Peyer's patch (tissue), 4 donors: ENCODE results near the gene NIN. TPM values are rescaled to one million over a fixed set of nuclear protein-coding genes. Genes with fewer than 3 reads are reported as not detected.

ENCODE experiments used
- DNase-seq, 3 donors: peaks; one replicate each; pipeline ENCODE4 v3.0.0-alpha.2; 2017 to 2019
- H3K27ac ChIP-seq, 4 donors: fragments of 200-600 bp; sonication (generic); one replicate each; pipeline ENCODE4 v1.5.1; 2016 to 2019
- H3K27me3 ChIP-seq, 2 donors: fragments of 200-600 bp; sonication (generic); one replicate each; pipeline ENCODE4 v1.5.1; 2019
- H3K36me3 ChIP-seq, 3 donors: fragments of 200-600 bp; sonication (generic); one replicate each; pipeline ENCODE4 v1.5.1; 2016 to 2019
- H3K4me1 ChIP-seq, 4 donors: fragments of 200-600 bp; sonication (generic); one replicate each; pipeline ENCODE4 v1.5.1; 2016 to 2019
- H3K4me3 ChIP-seq, 4 donors: fragments of 200-600 bp; sonication (generic); 1 replicate in 3 of 4; 2 replicates in 1 of 4; pipeline ENCODE4 v1.5.1; 2016 to 2019; ENCODE audit warnings: mild to moderate bottlenecking in 1 of 4
- H3K9me3 ChIP-seq, 4 donors: fragments of 200-600 bp; sonication (generic); one replicate each; pipeline ENCODE4 v1.5.1; 2016 to 2019; ENCODE audit warnings: mild to moderate bottlenecking in 1 of 4
- CTCF ChIP-seq, 6 experiments: fragments of 450-650 bp in 4 of 6; fragments of 200-600 bp in 2 of 6; sonication (generic) in 1 of 6; IDR thresholded peaks; one replicate each; pipeline ENCODE4 v1.5.1; 2017 to 2019; ENCODE audit warnings: antibody characterized with exemption in 6 of 6, mild to moderate bottlenecking in 3 of 6, moderate library complexity in 1 of 6
- POLR2A ChIP-seq, 2 donors: fragments of 450-650 bp; IDR thresholded peaks; one replicate each; pipeline ENCODE4 v1.5.1; 2017; ENCODE audit warnings: antibody characterized with exemption in 2 of 2, mild to moderate bottlenecking in 2 of 2, moderate library complexity in 2 of 2
- total RNA-seq, 4 donors: library from RNA; depleted of rRNA; stranded (reverse); fragments of >200 nt; gene quantifications; one replicate each; pipeline ENCODE4 v1.1.0, GENCODE V29; 2016

The NIN gene
- total RNA-seq, 4 donors from 2014 or later, result 13.8 to 151 (median 21.5) TPM

GRCh38 chr14:50736932-50737419, 94.0 kb downstream of the NIN start:
- H3K27ac ChIP-seq, result no peak overlapping the region
- H3K9me3 ChIP-seq, result no peaks in the 10 kb centered on the region
- peaks cover 0 to 66% (median 0%) of the 10 kb centered on the region in 3 donors for H3K36me3 ChIP-seq
- no peak for DNase-seq
- TF ChIP-seq POLR2A (IDR thresholded peaks at IDR 0.05), result no peak
- TF ChIP-seq CTCF (IDR thresholded peaks at IDR 0.05), result no peak
- H3K27me3 ChIP-seq, result no peaks in the 10 kb centered on the region
- H3K4me3 ChIP-seq, result no peak overlapping the region
- no peaks in the 10 kb centered on the region for H3K4me1 ChIP-seq

- no peaks in the 10 kb centered on the region for H3K4me1 ChIP-seq
- H3K27me3 ChIP-seq, result no peaks in the 10 kb centered on the region
- DNase-seq, result no peak
- no peak for TF ChIP-seq POLR2A (IDR thresholded peaks at IDR 0.05)
- TF ChIP-seq CTCF (IDR thresholded peaks at IDR 0.05), result no peak
- H3K27ac ChIP-seq, result no peak overlapping the region
- peaks cover 0 to 64% (median 0%) of the 10 kb centered on the region in 3 donors for H3K36me3 ChIP-seq
- no peaks in the 10 kb centered on the region for H3K9me3 ChIP-seq
- no peak overlapping the region for H3K4me3 ChIP-seq
Measured at GRCh38 chr14:50734950-50735695, 95.8 kb downstream of the NIN start.

- H3K4me1 ChIP-seq, result no peaks in the 10 kb centered on the region
- TF ChIP-seq CTCF (IDR thresholded peaks at IDR 0.05) (no peak), POLR2A (IDR thresholded peaks at IDR 0.05) (no peak)
- H3K9me3 ChIP-seq, result no peaks in the 10 kb centered on the region
- no peaks in the 10 kb centered on the region for H3K27me3 ChIP-seq
- H3K36me3 ChIP-seq, result peaks cover 0 to 70% (median 0%) of the 10 kb centered on the region in 3 donors
- H3K27ac ChIP-seq, result no peak overlapping the region
- DNase-seq, result no peak
- no peak overlapping the region for H3K4me3 ChIP-seq
Measured at GRCh38 chr14:50733494-50733893, 97.5 kb downstream of the NIN start.

- Histone ChIP-seq H3K4me3 (no peak overlapping the region), H3K9me3 (no peaks in the 10 kb centered on the region), H3K4me1 (no peaks in the 10 kb centered on the region), H3K36me3 (peaks cover 0 to 67% (median 0%) of the 10 kb centered on the region in 3 donors), H3K27me3 (no peaks in the 10 kb centered on the region), H3K27ac (no peak overlapping the region)
- DNase-seq, result no peak
- no peak for TF ChIP-seq POLR2A (IDR thresholded peaks at IDR 0.05)
- no peak for TF ChIP-seq CTCF (IDR thresholded peaks at IDR 0.05)
Measured at GRCh38 chr14:50728836-50729235, 102.1 kb downstream of the NIN start.

GRCh38 chr14:50726372-50727107, 104.4 kb downstream of the NIN start:
- H3K27me3 ChIP-seq, result no peaks in the 10 kb centered on the region
- peaks cover 0 to 65% (median 0%) of the 10 kb centered on the region in 3 donors for H3K36me3 ChIP-seq
- H3K4me3 ChIP-seq, result no peak overlapping the region
- H3K9me3 ChIP-seq, result no peaks in the 10 kb centered on the region
- DNase-seq, result no peak
- H3K27ac ChIP-seq, result no peak overlapping the region
- no peaks in the 10 kb centered on the region for H3K4me1 ChIP-seq
- TF ChIP-seq POLR2A (IDR thresholded peaks at IDR 0.05) (no peak), CTCF (IDR thresholded peaks at IDR 0.05) (no peak)
